Measurements from ENCODE around the gene CAPN10. TPM values are rescaled to one million over a fixed set of nuclear protein-coding genes. Genes with fewer than 3 reads are reported as not detected.

The CAPN10 gene
- total RNA-seq, 1 donor from 2014 or later = 24.9 TPM

GRCh38 chr2:240596080-240596460 lies 9.5 kb downstream of the CAPN10 start:
- H3K27ac Mint-ChIP-seq (ENCODE audit: unreplicated experiment) = no peak overlapping the region
- H3K27me3 Mint-ChIP-seq (ENCODE audit: low read depth, unreplicated experiment) = no peaks in the 10 kb centered on the region
- no peaks in the 10 kb centered on the region for H3K9me3 ChIP-seq (ENCODE audit: insufficient read depth, low read depth, low read length)
- H3K9ac ChIP-seq (ENCODE audit: low read length) = no peak overlapping the region
- TF ChIP-seq CTCF (IDR thresholded peaks at IDR 0.05; ENCODE audit: insufficient read depth, low read depth, low read length) = no peak
- no peak for TF ChIP-seq EZH2 (IDR thresholded peaks at IDR 0.05; ENCODE audit: insufficient read depth, low read length)
- H4K20me1 ChIP-seq (ENCODE audit: insufficient read depth, low read length) = peaks cover 55% of the 10 kb centered on the region
- no peaks in the 10 kb centered on the region for H3K9me3 Mint-ChIP-seq (ENCODE audit: unreplicated experiment)
- DNase-seq (ENCODE audit: low read depth) (no peak), FAIRE-seq (no peak)
- H3K4me1 Mint-ChIP-seq (ENCODE audit: low read depth, unreplicated experiment) = peaks cover 6% of the 10 kb centered on the region
- no peak overlapping the region for H3K4me3 ChIP-seq (ENCODE audit: insufficient read depth, low read depth, low read length)
- no peaks in the 10 kb centered on the region for H3K27me3 ChIP-seq (ENCODE audit: insufficient read depth, low read length)
- peaks cover 6% of the 10 kb centered on the region for H3K4me1 ChIP-seq (ENCODE audit: insufficient read depth, low read length)
- H2AFZ ChIP-seq (ENCODE audit: low read depth, low read length) = no peak overlapping the region
- no peak overlapping the region for H3K4me3 Mint-ChIP-seq (ENCODE audit: unreplicated experiment)
- H3K27ac ChIP-seq (ENCODE audit: low read depth, low read length) = no peak overlapping the region
- H3K36me3 ChIP-seq (ENCODE audit: insufficient read depth, low read length) = peaks cover 4% of the 10 kb centered on the region
- H3K36me3 Mint-ChIP-seq (ENCODE audit: low read depth, unreplicated experiment) = peaks cover 9% of the 10 kb centered on the region
- peaks cover 23% of the 10 kb centered on the region for H3K79me2 ChIP-seq (ENCODE audit: insufficient read depth, low read length)
- no peak overlapping the region for H3K4me2 ChIP-seq (ENCODE audit: low read length)

GRCh38 chr2:240596491-240596931 lies 10.0 kb downstream of the CAPN10 start:
- no peaks in the 10 kb centered on the region for H3K9me3 Mint-ChIP-seq (ENCODE audit: unreplicated experiment)

More at GRCh38 chr2:240596491-240596931, 10.0 kb downstream of the CAPN10 start:
- Mint-ChIP-seq H3K4me1 (ENCODE audit: low read depth, unreplicated experiment) (peaks cover 1% of the 10 kb centered on the region), H3K27me3 (ENCODE audit: low read depth, unreplicated experiment) (no peaks in the 10 kb centered on the region), H3K27ac (ENCODE audit: unreplicated experiment) (no peak overlapping the region), H3K4me3 (ENCODE audit: unreplicated experiment) (no peak overlapping the region), H3K36me3 (ENCODE audit: low read depth, unreplicated experiment) (peaks cover 9% of the 10 kb centered on the region)
- H3K27ac ChIP-seq (ENCODE audit: low read depth, low read length) = no peak overlapping the region
- H3K27me3 ChIP-seq (ENCODE audit: insufficient read depth, low read length) = no peaks in the 10 kb centered on the region
- FAIRE-seq (no peak), DNase-seq (ENCODE audit: low read depth) (no peak)
- no peak for TF ChIP-seq CTCF (IDR thresholded peaks at IDR 0.05; ENCODE audit: insufficient read depth, low read depth, low read length)
- no peak for TF ChIP-seq EZH2 (IDR thresholded peaks at IDR 0.05; ENCODE audit: insufficient read depth, low read length)
- H2AFZ ChIP-seq (ENCODE audit: low read depth, low read length) = no peak overlapping the region
- H3K4me1 ChIP-seq (ENCODE audit: insufficient read depth, low read length) = peaks cover 2% of the 10 kb centered on the region
- no peak overlapping the region for H3K9ac ChIP-seq (ENCODE audit: low read length)
- H3K36me3 ChIP-seq (ENCODE audit: insufficient read depth, low read length) = peaks cover 2% of the 10 kb centered on the region
- H3K4me2 ChIP-seq (ENCODE audit: low read length) = no peak overlapping the region
- H3K4me3 ChIP-seq (ENCODE audit: insufficient read depth, low read depth, low read length) = no peak overlapping the region
- H3K9me3 ChIP-seq (ENCODE audit: insufficient read depth, low read depth, low read length) = no peaks in the 10 kb centered on the region
- H3K79me2 ChIP-seq (ENCODE audit: insufficient read depth, low read length) = peaks cover 21% of the 10 kb centered on the region
- peaks cover 50% of the 10 kb centered on the region for H4K20me1 ChIP-seq (ENCODE audit: insufficient read depth, low read length)
